Liver (tissue), 3 donors: ENCODE measurements around the gene NKD2.

Source experiments
- EGR1 ChIP-seq, 2 donors: IDR thresholded peaks; 2 replicates each; pipeline ENCODE4 v1.6.1; 2016 to 2018; ENCODE audit warnings: antibody characterized with exemption in 2 of 2, low read depth in 2 of 2
- HNF4G ChIP-seq: IDR thresholded peaks from 2 replicates; pipeline ENCODE4 v1.6.1; 2016; ENCODE audit warnings: antibody characterized with exemption
- RAD21 ChIP-seq, 2 donors: IDR thresholded peaks; 2 replicates each; pipeline ENCODE4 v1.6.1; 2016; ENCODE audit warnings: antibody characterized with exemption in 2 of 2, mild to moderate bottlenecking in 2 of 2
- REST ChIP-seq: IDR thresholded peaks from 2 replicates; pipeline ENCODE4 v1.6.1; 2016; ENCODE audit warnings: antibody characterized with exemption, mild to moderate bottlenecking
- RXRA ChIP-seq, 2 donors: IDR thresholded peaks; 2 replicates each; pipeline ENCODE4 v1.6.1; 2017 to 2018; ENCODE audit warnings: antibody characterized with exemption in 2 of 2, mild to moderate bottlenecking in 1 of 2
- SP1 ChIP-seq: IDR thresholded peaks from 2 replicates; pipeline ENCODE4 v1.6.1; 2018; ENCODE audit warnings: antibody characterized with exemption, mild to moderate bottlenecking
- TAF1 ChIP-seq: conservative IDR thresholded peaks from 2 replicates; pipeline ENCODE4 v1.6.1; 2016; ENCODE audit warnings: antibody characterized with exemption, mild to moderate bottlenecking
- YY1 ChIP-seq: IDR thresholded peaks from 2 replicates; pipeline ENCODE4 v1.6.1; 2016; ENCODE audit warnings: antibody characterized with exemption, mild to moderate bottlenecking
- TF ChIP-seq, protein P1 (sequence below): fragments of 150-350 bp; IDR thresholded peaks from 2 replicates; pipeline ENCODE4 v1.5.1; 2017; ENCODE audit warnings: improper control_type of control experiment, low read depth, low read length; ENCODE audit not compliant: missing input control
- TF ChIP-seq, protein P2 (sequence below): IDR thresholded peaks from 2 replicates; pipeline ENCODE4 v1.6.1; 2016; ENCODE audit warnings: antibody characterized with exemption
- TF ChIP-seq, protein P3 (sequence below): IDR thresholded peaks from 2 replicates; pipeline ENCODE4 v1.6.1; 2016; ENCODE audit warnings: antibody characterized with exemption
- TF ChIP-seq, protein P4 (sequence below): IDR thresholded peaks from 2 replicates; pipeline ENCODE4 v1.6.1; 2016; ENCODE audit warnings: antibody characterized with exemption
- donor health status: healthy.
- donor health status: healthy.

DNA sequence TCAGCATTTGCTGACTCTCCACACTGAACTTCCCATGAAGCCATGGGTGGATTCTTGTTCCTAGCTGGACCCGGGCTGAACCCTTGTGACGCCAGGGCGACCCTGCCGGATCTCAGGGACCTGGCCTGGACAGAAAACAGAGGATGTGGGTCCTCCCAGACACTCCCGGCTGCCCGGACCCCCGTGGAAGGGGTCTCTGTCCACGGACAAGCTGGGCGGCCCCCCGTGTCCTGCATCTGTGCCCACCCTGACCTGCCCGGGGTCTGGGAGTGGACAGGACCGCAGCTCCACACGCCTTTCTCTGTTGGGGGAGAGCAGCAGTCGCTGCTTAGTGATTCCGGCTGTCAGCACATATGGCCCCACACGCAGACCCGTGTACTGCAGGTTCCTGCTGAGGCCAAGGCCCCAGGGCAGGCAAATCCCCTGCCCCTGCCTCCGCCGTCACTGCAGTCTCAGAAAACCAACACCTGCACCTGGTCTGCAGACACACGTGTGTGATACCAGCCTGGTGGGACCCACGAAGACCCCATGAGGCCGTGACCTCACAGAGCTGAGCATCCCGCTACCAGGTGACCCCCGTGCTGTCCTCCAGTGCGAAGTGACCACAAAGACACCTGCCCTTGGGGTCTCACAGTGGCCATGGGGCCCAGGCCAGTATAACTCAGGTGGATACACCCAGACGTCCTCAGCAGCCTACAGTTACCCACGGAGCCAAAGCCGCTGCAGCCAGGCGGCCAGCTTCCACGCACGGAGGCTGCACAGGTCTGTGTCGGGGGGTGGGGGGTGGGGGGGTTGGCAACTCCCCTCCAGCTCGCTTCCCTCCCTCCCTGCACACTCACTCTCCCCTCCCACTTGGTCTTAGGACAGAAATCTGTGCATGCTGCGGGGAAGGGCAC is 50.6 kb downstream of the NKD2 start:
- TF ChIP-seq, protein P1, sequence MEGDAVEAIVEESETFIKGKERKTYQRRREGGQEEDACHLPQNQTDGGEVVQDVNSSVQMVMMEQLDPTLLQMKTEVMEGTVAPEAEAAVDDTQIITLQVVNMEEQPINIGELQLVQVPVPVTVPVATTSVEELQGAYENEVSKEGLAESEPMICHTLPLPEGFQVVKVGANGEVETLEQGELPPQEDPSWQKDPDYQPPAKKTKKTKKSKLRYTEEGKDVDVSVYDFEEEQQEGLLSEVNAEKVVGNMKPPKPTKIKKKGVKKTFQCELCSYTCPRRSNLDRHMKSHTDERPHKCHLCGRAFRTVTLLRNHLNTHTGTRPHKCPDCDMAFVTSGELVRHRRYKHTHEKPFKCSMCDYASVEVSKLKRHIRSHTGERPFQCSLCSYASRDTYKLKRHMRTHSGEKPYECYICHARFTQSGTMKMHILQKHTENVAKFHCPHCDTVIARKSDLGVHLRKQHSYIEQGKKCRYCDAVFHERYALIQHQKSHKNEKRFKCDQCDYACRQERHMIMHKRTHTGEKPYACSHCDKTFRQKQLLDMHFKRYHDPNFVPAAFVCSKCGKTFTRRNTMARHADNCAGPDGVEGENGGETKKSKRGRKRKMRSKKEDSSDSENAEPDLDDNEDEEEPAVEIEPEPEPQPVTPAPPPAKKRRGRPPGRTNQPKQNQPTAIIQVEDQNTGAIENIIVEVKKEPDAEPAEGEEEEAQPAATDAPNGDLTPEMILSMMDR, result no peak
- TF ChIP-seq, protein P2, sequence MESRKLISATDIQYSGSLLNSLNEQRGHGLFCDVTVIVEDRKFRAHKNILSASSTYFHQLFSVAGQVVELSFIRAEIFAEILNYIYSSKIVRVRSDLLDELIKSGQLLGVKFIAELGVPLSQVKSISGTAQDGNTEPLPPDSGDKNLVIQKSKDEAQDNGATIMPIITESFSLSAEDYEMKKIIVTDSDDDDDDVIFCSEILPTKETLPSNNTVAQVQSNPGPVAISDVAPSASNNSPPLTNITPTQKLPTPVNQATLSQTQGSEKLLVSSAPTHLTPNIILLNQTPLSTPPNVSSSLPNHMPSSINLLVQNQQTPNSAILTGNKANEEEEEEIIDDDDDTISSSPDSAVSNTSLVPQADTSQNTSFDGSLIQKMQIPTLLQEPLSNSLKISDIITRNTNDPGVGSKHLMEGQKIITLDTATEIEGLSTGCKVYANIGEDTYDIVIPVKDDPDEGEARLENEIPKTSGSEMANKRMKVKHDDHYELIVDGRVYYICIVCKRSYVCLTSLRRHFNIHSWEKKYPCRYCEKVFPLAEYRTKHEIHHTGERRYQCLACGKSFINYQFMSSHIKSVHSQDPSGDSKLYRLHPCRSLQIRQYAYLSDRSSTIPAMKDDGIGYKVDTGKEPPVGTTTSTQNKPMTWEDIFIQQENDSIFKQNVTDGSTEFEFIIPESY, result no peak
- TF ChIP-seq RXRA (IDR thresholded peaks at IDR 0.05), result no peak
- TF ChIP-seq, protein P3, sequence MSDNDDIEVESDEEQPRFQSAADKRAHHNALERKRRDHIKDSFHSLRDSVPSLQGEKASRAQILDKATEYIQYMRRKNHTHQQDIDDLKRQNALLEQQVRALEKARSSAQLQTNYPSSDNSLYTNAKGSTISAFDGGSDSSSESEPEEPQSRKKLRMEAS, result no peak
- TF ChIP-seq, protein P4, sequence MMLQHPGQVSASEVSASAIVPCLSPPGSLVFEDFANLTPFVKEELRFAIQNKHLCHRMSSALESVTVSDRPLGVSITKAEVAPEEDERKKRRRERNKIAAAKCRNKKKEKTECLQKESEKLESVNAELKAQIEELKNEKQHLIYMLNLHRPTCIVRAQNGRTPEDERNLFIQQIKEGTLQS, result no peak
- TF ChIP-seq YY1, result no peak
- TF ChIP-seq SP1, result no peak
- no peak for TF ChIP-seq REST
- no peak for TF ChIP-seq RAD21 (IDR thresholded peaks at IDR 0.05)
- TF ChIP-seq TAF1, result no peak
- TF ChIP-seq HNF4G, result no peak
- no peak for TF ChIP-seq EGR1 (IDR thresholded peaks at IDR 0.05; ENCODE audit: low read depth in 2 of 2)
